Measurements from ENCODE around the gene TBC1D8. TPM values are rescaled to one million over a fixed set of nuclear protein-coding genes. Genes with fewer than 3 reads are reported as not detected.
A peak's percentile ranks its signal among the peaks of the same experiment; 100 is the strongest.

TBC1D8 gene
- total RNA-seq, 1 experiment from 2014 or later = 139 TPM

DNA sequence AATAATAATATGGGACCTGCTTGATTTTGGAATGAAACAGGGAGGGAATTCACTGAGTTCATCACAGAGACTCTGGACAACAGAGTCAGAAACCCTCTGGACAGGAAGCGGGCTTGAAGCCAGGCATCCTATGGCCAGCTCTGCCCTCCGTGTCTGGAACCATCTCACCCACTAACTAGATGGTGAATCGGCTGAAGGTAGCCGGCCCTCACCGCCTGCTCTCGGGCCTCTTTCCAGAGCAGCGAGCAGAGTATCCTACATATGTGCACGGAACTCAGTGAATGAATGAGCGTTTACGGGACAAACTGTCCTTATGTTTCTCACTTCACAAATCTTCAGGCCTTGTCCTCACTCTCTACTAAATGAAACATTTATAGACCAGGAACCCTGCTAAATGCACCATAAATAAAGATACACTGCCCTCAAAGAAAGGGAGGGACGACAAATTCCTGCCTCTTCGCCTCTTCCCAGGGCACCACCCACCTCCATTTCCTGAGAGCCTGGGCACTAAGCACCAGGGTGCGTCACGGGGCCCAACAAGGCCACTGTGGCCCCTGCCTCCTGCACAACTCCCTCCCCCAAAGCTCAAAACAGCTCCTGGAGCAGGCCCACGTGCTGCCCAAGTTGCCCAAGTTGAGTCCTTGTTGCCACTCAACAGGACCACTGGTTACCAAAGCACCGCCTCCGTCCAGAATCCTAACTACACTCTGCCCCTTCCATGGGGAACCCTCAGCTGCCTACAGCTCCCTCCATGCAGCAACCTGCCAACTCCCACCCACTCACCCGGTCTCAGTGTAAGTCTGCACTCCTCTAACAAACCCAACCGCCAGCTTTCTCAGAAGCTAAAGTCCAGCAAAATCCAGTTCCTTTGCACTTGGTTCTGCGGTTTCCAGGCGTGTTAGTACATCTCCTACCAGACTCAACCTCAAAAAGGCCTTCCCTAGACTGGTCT lies 1.7 kb downstream of the TBC1D8 start:
- no peak for DNase-seq (ENCODE audit: low read depth, low spot score)
- H3K4me1 ChIP-seq (ENCODE audit: control insufficient read depth, insufficient read depth, low read length) = peaks cover 63% of the 10 kb centered on the region
- peak overlapping the region; percentile 93 to 98 for H3K4me3 ChIP-seq (ENCODE audit: low read depth in 2 of 2, low read length in 2 of 2)
- in situ Hi-C loops (cut with HindIII; ENCODE audit: low pct_unique_long_range_greater_than_20kb, low sequenced_read_pairs) = no loop called here
- H3K36me3 ChIP-seq (ENCODE audit: control insufficient read depth, insufficient read depth, low read length) = peaks cover 12% of the 10 kb centered on the region
- no peaks in the 10 kb centered on the region for H3K9me3 ChIP-seq (ENCODE audit: control insufficient read depth, insufficient read depth, low read depth, low read length)
- H3K27ac ChIP-seq (ENCODE audit: low read length) = peak overlapping the region; percentile 100
- BruUV-seq (replicated peaks) = no TSS peak
- H3K27me3 ChIP-seq (ENCODE audit: control insufficient read depth, insufficient read depth, low read length) = no peaks in the 10 kb centered on the region
- intact Hi-C loops (cut with micrococcal nuclease; ENCODE audit: unreplicated experiment) = loop anchor here (5.0 kb wide), 3 partner anchors 37 to 122 kb away; no protein-coding TSS in a partner anchor
- peak; percentile 62 for ATAC-seq
- TF ChIP-seq TCF7L2 (IDR thresholded peaks at IDR 0.05; ENCODE audit: low read depth, low read length) (no peak), SIN3A (IDR thresholded peaks at IDR 0.05; ENCODE audit: borderline replicate concordance, insufficient read depth, low read depth, low read length) (peak; percentile 27; the same call in 1 of the 2 replicates)
- CTCF ChIA-PET = interaction anchor here (0.6 kb wide), 1 partner anchor 69 kb away, joined by 10 read pairs; no protein-coding TSS in a partner anchor
- POLR2A ChIA-PET = no interaction called here

DNA sequence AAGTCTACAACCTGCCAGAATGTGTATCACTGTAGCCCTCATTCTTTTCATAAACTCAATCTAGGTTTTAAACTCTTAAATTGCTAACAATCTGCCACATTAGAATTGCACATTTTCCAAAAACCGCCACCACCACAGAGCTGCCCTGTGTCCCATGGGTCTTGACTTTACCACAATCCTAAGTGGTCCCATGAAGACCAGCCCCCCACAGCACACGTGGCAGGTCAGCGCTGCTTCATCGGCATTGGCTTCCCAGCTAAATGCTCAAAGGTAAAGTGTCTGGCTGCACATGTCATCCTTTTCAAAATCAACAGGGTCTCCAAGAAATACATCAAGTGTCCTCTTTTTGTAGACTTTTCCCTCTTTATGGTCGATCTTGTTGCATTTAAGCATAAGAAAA lies 2.4 kb downstream of the TBC1D8 start:
- intact Hi-C loops (cut with micrococcal nuclease; ENCODE audit: unreplicated experiment) = loop anchor here (5.0 kb wide), 1 partner anchor 36 kb away; no protein-coding TSS in a partner anchor
- ChIA-PET CTCF (no interaction called here), POLR2A (no interaction called here)
- TF ChIP-seq POLR2AphosphoS5 (IDR thresholded peaks at IDR 0.05; ENCODE audit: low read depth, low read length) (no peak), TCF7L2 (IDR thresholded peaks at IDR 0.05; ENCODE audit: low read depth, low read length) (no peak), SIN3A (IDR thresholded peaks at IDR 0.05; ENCODE audit: borderline replicate concordance, insufficient read depth, low read depth, low read length) (no peak)
- TF ChIP-seq, protein P1, sequence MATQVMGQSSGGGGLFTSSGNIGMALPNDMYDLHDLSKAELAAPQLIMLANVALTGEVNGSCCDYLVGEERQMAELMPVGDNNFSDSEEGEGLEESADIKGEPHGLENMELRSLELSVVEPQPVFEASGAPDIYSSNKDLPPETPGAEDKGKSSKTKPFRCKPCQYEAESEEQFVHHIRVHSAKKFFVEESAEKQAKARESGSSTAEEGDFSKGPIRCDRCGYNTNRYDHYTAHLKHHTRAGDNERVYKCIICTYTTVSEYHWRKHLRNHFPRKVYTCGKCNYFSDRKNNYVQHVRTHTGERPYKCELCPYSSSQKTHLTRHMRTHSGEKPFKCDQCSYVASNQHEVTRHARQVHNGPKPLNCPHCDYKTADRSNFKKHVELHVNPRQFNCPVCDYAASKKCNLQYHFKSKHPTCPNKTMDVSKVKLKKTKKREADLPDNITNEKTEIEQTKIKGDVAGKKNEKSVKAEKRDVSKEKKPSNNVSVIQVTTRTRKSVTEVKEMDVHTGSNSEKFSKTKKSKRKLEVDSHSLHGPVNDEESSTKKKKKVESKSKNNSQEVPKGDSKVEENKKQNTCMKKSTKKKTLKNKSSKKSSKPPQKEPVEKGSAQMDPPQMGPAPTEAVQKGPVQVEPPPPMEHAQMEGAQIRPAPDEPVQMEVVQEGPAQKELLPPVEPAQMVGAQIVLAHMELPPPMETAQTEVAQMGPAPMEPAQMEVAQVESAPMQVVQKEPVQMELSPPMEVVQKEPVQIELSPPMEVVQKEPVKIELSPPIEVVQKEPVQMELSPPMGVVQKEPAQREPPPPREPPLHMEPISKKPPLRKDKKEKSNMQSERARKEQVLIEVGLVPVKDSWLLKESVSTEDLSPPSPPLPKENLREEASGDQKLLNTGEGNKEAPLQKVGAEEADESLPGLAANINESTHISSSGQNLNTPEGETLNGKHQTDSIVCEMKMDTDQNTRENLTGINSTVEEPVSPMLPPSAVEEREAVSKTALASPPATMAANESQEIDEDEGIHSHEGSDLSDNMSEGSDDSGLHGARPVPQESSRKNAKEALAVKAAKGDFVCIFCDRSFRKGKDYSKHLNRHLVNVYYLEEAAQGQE (IDR thresholded peaks at IDR 0.05; ENCODE audit: insufficient read depth in 1 of 2, low read depth in 2 of 2, low read length in 1 of 2) = no peak
- TF ChIP-seq, protein P2, sequence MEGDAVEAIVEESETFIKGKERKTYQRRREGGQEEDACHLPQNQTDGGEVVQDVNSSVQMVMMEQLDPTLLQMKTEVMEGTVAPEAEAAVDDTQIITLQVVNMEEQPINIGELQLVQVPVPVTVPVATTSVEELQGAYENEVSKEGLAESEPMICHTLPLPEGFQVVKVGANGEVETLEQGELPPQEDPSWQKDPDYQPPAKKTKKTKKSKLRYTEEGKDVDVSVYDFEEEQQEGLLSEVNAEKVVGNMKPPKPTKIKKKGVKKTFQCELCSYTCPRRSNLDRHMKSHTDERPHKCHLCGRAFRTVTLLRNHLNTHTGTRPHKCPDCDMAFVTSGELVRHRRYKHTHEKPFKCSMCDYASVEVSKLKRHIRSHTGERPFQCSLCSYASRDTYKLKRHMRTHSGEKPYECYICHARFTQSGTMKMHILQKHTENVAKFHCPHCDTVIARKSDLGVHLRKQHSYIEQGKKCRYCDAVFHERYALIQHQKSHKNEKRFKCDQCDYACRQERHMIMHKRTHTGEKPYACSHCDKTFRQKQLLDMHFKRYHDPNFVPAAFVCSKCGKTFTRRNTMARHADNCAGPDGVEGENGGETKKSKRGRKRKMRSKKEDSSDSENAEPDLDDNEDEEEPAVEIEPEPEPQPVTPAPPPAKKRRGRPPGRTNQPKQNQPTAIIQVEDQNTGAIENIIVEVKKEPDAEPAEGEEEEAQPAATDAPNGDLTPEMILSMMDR (IDR thresholded peaks at IDR 0.05) = no peak
- in situ Hi-C loops (cut with HindIII; ENCODE audit: low pct_unique_long_range_greater_than_20kb, low sequenced_read_pairs) = no loop called here
- Histone ChIP-seq H3K27ac (ENCODE audit: low read length) (peak overlapping the region; percentile 100), H3K27me3 (ENCODE audit: control insufficient read depth, insufficient read depth, low read length) (no peaks in the 10 kb centered on the region), H3K36me3 (ENCODE audit: control insufficient read depth, insufficient read depth, low read length) (peaks cover 12% of the 10 kb centered on the region), H3K9me3 (ENCODE audit: control insufficient read depth, insufficient read depth, low read depth, low read length) (no peaks in the 10 kb centered on the region), H3K4me1 (ENCODE audit: control insufficient read depth, insufficient read depth, low read length) (peaks cover 63% of the 10 kb centered on the region), H3K4me3 (ENCODE audit: low read depth in 2 of 2, low read length in 2 of 2) (peak overlapping the region; percentile 93 to 98)
- DNase-seq (ENCODE audit: low read depth, low spot score) (no peak), ATAC-seq (no peak)
- no TSS peak for BruUV-seq (replicated peaks)

All from Panc1 (cell line).